ENCODE data around the gene TBC1D22A. TPM values are rescaled to one million over a fixed set of nuclear protein-coding genes. Genes with fewer than 3 reads are reported as not detected.

Gene TBC1D22A
- total RNA-seq, 6 experiments from 2014 or later = 10.9 to 18.1 (median 14.0) TPM

DNA sequence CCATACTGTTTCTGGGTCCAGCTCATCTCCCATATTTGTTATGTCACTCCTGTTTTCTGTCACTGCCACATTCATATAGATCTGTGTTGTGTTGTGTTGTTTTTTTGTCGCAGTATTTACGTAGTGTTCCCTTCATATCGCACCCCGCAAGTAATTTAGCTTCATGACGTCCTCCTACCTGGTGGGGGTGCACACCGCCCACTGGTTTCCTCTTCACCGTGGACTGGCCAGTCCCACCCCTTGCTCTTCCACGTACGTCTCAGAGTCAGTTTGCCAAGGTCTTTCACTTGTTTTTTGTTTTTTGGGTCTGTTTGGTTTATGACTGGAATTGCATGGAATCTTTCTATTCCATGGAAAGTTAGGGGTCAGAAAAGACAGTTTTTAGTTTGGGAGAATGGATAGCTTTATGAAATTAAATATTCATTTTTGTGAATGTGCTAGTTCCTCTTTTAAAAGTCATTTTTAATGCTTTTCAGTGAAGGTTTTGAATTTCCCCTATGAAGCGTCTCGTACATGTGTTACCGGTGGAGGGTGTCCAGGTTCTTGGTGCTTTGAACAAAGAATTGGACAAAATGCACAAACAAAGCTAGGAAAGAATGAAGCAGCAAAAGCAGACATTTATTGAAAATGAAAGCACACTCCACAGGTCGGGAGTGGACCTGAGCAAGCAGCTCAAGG, 134.3 kb downstream of the TBC1D22A start:
- Histone ChIP-seq H3K9me3 (no peaks in the 10 kb centered on the region), H3K36me3 (peaks cover 0 to 3% (median 1%) of the 10 kb centered on the region in 4 donors), H3K27me3 (no peaks in the 10 kb centered on the region), H3K27ac (no peak overlapping the region), H3K4me1 (no peaks in the 10 kb centered on the region), H3K4me3 (no peak overlapping the region)
- intact Hi-C loops (cut with DNase I) = no loop called here
- TF ChIP-seq POLR2A (IDR thresholded peaks at IDR 0.05) = no peak
- TF ChIP-seq, protein P1, sequence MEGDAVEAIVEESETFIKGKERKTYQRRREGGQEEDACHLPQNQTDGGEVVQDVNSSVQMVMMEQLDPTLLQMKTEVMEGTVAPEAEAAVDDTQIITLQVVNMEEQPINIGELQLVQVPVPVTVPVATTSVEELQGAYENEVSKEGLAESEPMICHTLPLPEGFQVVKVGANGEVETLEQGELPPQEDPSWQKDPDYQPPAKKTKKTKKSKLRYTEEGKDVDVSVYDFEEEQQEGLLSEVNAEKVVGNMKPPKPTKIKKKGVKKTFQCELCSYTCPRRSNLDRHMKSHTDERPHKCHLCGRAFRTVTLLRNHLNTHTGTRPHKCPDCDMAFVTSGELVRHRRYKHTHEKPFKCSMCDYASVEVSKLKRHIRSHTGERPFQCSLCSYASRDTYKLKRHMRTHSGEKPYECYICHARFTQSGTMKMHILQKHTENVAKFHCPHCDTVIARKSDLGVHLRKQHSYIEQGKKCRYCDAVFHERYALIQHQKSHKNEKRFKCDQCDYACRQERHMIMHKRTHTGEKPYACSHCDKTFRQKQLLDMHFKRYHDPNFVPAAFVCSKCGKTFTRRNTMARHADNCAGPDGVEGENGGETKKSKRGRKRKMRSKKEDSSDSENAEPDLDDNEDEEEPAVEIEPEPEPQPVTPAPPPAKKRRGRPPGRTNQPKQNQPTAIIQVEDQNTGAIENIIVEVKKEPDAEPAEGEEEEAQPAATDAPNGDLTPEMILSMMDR (IDR thresholded peaks at IDR 0.05) = no peak
- no peak for DNase-seq
- 81% methylated on average over 13 of the region's 13 CpGs for WGBS (ENCODE audit: insufficient coverage, low coverage, low lambda C conversion rate, missing lambda C conversion rate)
- ATAC-seq = no peak

- intact Hi-C loops (cut with DNase I) = no loop called here
- H3K27me3 ChIP-seq = no peaks in the 10 kb centered on the region
- no peaks in the 10 kb centered on the region for H3K9me3 ChIP-seq
- TF ChIP-seq, protein P1 (IDR thresholded peaks at IDR 0.05) = no peak
- no peak for TF ChIP-seq POLR2A (IDR thresholded peaks at IDR 0.05)
- H3K4me1 ChIP-seq = no peaks in the 10 kb centered on the region
- no peak for ATAC-seq
- H3K27ac ChIP-seq = no peak overlapping the region
- no peak for DNase-seq
- peaks cover 0 to 3% (median 1%) of the 10 kb centered on the region in 4 donors for H3K36me3 ChIP-seq
- no peak overlapping the region for H3K4me3 ChIP-seq
- 94% methylated on average over 2 of the region's 4 CpGs for WGBS (ENCODE audit: insufficient coverage, low coverage, low lambda C conversion rate, missing lambda C conversion rate)
These were observed 134.8 kb downstream of the TBC1D22A start for GRCh38 chr22:46897246-46897623.

GRCh38 chr22:46900549-46900948, 138.1 kb downstream of the TBC1D22A start:
- no peaks in the 10 kb centered on the region for H3K4me1 ChIP-seq
- no peak overlapping the region for H3K4me3 ChIP-seq
- WGBS (ENCODE audit: insufficient coverage, low coverage, low lambda C conversion rate, missing lambda C conversion rate) = 20% methylated on average over 3 of the region's 5 CpGs
- H3K27ac ChIP-seq = no peak overlapping the region
- TF ChIP-seq POLR2A (IDR thresholded peaks at IDR 0.05) = no peak
- TF ChIP-seq, protein P1 (IDR thresholded peaks at IDR 0.05) = no peak
- ATAC-seq = peak; percentile 30 to 57 (median 41)
- no peaks in the 10 kb centered on the region for H3K36me3 ChIP-seq
- H3K27me3 ChIP-seq = no peaks in the 10 kb centered on the region
- H3K9me3 ChIP-seq = no peaks in the 10 kb centered on the region
- DNase-seq = no peak
- intact Hi-C loops (cut with DNase I) = no loop called here

DNA sequence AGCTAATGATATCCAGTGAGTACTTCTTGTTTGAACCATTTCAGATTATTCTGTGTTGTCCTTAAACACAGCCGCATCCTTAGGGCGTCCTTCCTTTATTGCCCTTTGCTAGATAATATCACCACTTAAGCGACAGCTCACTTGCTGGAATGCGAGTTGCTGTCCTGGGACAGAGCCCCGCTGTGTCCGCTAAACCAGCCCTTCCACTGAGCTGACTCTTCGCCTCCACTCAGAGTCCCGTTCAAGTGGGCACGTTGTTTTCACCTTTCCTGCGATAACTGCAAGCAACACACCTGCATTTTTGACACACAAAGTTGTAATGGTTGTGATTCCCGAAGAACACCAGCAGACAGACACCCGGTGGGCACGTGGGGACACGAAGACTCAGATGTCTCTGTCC, 140.0 kb downstream of the TBC1D22A start:
- H3K27ac ChIP-seq = no peak overlapping the region
- intact Hi-C loops (cut with DNase I) = no loop called here
- H3K9me3 ChIP-seq = no peaks in the 10 kb centered on the region
- H3K4me1 ChIP-seq = no peaks in the 10 kb centered on the region
- H3K36me3 ChIP-seq = no peaks in the 10 kb centered on the region
- H3K27me3 ChIP-seq = no peaks in the 10 kb centered on the region
- TF ChIP-seq, protein P1 (IDR thresholded peaks at IDR 0.05) = no peak
- TF ChIP-seq POLR2A (IDR thresholded peaks at IDR 0.05) = no peak
- WGBS (ENCODE audit: insufficient coverage, low coverage, low lambda C conversion rate, missing lambda C conversion rate) = 91% methylated on average over 14 of the region's 14 CpGs
- no peak for ATAC-seq
- DNase-seq = no peak
- H3K4me3 ChIP-seq = no peak overlapping the region

Measured in right lobe of liver (tissue), 6 donors.